Breast epithelium (tissue), 4 donors: ENCODE results near the gene TRIP12. TPM values are rescaled to one million over a fixed set of nuclear protein-coding genes. Genes with fewer than 3 reads are reported as not detected.
"Not testable (repeated sequence)": the region's sequence is repeated elsewhere in the genome, so short reads cannot be mapped to it uniquely, and the experiment has no call there.

ENCODE experiments used
- DNase-seq, 2 donors: peaks; one replicate each; pipeline ENCODE4 v3.0.0-alpha.2; 2019; ENCODE audit warnings: low spot score in 2 of 2
- H3K27ac ChIP-seq, 2 donors: fragments of 200-600 bp; sonication (generic) in 1 of 2; one replicate each; pipeline ENCODE4 v1.5.1; 2016 to 2019; ENCODE audit warnings: mild to moderate bottlenecking in 1 of 2
- H3K27me3 ChIP-seq, 2 donors: fragments of 200-600 bp; sonication (generic) in 1 of 2; one replicate each; pipeline versions ENCODE4 v1.5.1 to v1.6.0; 2017 to 2019; ENCODE audit warnings: control low read depth in 1 of 2, mild to moderate bottlenecking in 1 of 2
- H3K36me3 ChIP-seq: fragments of 200-600 bp; one replicate; pipeline ENCODE4 v1.5.1; 2019
- H3K4me1 ChIP-seq, 2 donors: fragments of 200-600 bp; sonication (generic); one replicate each; pipeline ENCODE4 v1.5.1; 2016 to 2019; ENCODE audit warnings: control low read depth in 1 of 2
- H3K4me3 ChIP-seq, 3 donors: fragments of 200-600 bp; sonication (generic); 1 replicate in 2 of 3; 2 replicates in 1 of 3; pipeline ENCODE4 v1.5.1; 2016 to 2019; ENCODE audit warnings: mild to moderate bottlenecking in 3 of 3, moderate library complexity in 2 of 3
- H3K9me3 ChIP-seq, 2 donors: fragments of 200-600 bp; sonication (generic) in 1 of 2; one replicate each; pipeline ENCODE4 v1.5.1; 2016 to 2019; ENCODE audit warnings: control low read depth in 1 of 2
- POLR2A ChIP-seq: fragments of 450-650 bp; IDR thresholded peaks from one replicate; pipeline ENCODE4 v1.6.1; 2016; ENCODE audit warnings: antibody characterized with exemption, mild to moderate bottlenecking, moderate library complexity
- POLR2AphosphoS5 ChIP-seq, 3 donors: sonication (generic); formaldehyde crosslinking; IDR thresholded peaks; one replicate each; pipeline ENCODE4 v1.6.1; 2017; ENCODE audit warnings: antibody characterized with exemption in 3 of 3
- intact Hi-C: fragments of 100-400 bp; cut with DNase I; formaldehyde crosslinking; loops from one replicate; pipeline ENCODE4 v1.15.1; 2023; ENCODE audit warnings: low total_unique reads
- total RNA-seq, 3 donors: library from RNA; depleted of rRNA; stranded (reverse); fragments of >200 nt; gene quantifications; one replicate each; pipeline ENCODE4 v1.1.0, GENCODE V29; 2016
- TF ChIP-seq, protein P1 (sequence below), 3 donors: fragments of 450-650 bp; IDR thresholded peaks; one replicate each; pipeline ENCODE4 v1.5.1; 2016 to 2017; ENCODE audit warnings: antibody characterized with exemption in 3 of 3, mild to moderate bottlenecking in 3 of 3, moderate library complexity in 3 of 3

TRIP12 gene
- total RNA-seq, 3 donors from 2014 or later, result 233 to 251 (median 247) TPM

GRCh38 chr2:229752970-229753729 is 168.7 kb downstream of the TRIP12 start:
- TF ChIP-seq POLR2A (no peak), POLR2AphosphoS5 (IDR thresholded peaks at IDR 0.05) (no peak)
- TF ChIP-seq, protein P1, sequence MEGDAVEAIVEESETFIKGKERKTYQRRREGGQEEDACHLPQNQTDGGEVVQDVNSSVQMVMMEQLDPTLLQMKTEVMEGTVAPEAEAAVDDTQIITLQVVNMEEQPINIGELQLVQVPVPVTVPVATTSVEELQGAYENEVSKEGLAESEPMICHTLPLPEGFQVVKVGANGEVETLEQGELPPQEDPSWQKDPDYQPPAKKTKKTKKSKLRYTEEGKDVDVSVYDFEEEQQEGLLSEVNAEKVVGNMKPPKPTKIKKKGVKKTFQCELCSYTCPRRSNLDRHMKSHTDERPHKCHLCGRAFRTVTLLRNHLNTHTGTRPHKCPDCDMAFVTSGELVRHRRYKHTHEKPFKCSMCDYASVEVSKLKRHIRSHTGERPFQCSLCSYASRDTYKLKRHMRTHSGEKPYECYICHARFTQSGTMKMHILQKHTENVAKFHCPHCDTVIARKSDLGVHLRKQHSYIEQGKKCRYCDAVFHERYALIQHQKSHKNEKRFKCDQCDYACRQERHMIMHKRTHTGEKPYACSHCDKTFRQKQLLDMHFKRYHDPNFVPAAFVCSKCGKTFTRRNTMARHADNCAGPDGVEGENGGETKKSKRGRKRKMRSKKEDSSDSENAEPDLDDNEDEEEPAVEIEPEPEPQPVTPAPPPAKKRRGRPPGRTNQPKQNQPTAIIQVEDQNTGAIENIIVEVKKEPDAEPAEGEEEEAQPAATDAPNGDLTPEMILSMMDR (IDR thresholded peaks at IDR 0.05), result no peak
- no peak overlapping the region for H3K4me3 ChIP-seq
- H3K9me3 ChIP-seq, result no peaks in the 10 kb centered on the region
- intact Hi-C loops, result no loop called here
- H3K36me3 ChIP-seq, result no peaks in the 10 kb centered on the region
- no peaks in the 10 kb centered on the region for H3K27me3 ChIP-seq
- H3K27ac ChIP-seq, result no peak overlapping the region
- DNase-seq, result no peak
- no peaks in the 10 kb centered on the region for H3K4me1 ChIP-seq

DNA sequence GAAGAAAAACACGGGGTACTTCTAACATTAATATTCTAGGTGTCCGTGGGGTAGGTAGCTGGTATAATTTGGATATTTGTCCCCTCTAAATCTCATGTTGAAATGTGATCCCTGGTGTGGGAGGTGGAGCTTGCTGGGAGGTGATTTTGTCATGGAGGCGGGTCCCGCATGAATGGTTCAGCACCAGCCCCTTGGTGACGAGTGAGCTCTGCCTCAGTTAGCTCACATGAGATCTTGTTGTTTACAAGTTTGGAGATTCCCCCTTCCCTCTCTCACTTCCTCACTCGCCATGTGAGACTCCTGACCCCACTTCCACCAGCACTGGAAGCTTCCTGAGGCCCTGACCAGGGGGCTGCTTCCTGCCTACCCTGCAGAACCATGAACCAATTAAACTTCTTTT is 172.0 kb downstream of the TRIP12 start:
- Histone ChIP-seq H3K27me3 (no peaks in the 10 kb centered on the region), H3K36me3 (no peaks in the 10 kb centered on the region), H3K27ac (no peak overlapping the region), H3K4me1 (no peaks in the 10 kb centered on the region), H3K4me3 (no peak overlapping the region), H3K9me3 (no peaks in the 10 kb centered on the region)
- intact Hi-C loops, result no loop called here
- DNase-seq, result no peak
- TF ChIP-seq POLR2A, result no peak
- TF ChIP-seq POLR2AphosphoS5 (IDR thresholded peaks at IDR 0.05), result no peak
- TF ChIP-seq, protein P1 (IDR thresholded peaks at IDR 0.05), result no peak

DNA sequence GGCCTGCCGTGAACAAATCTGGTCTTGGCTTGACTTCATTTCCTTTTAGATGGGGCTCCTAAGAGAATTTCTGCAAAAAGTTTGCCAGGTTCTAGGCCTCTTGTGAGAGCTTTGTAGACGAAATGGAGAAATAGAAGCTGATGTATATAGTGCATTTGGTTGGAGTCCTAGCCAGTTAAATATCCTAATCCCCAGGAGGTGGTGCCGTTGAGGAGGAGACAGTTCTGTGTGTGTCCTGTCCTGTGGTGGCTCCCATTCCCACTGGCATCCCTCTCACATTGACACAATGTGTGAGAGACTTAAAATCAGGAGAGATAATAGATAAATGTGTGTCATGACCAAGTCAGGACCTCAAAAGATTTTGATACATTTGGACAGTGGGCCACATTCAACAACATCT is 172.9 kb downstream of the TRIP12 start:
- Histone ChIP-seq H3K9me3 (no peaks in the 10 kb centered on the region), H3K4me3 (no peak overlapping the region), H3K27ac (no peak overlapping the region), H3K27me3 (no peaks in the 10 kb centered on the region), H3K4me1 (no peaks in the 10 kb centered on the region), H3K36me3 (no peaks in the 10 kb centered on the region)
- intact Hi-C loops, result no loop called here
- TF ChIP-seq, protein P1 (IDR thresholded peaks at IDR 0.05), result no peak
- no peak for TF ChIP-seq POLR2A
- TF ChIP-seq POLR2AphosphoS5 (IDR thresholded peaks at IDR 0.05), result no peak
- no peak for DNase-seq

GRCh38 chr2:229742691-229743090 is 179.1 kb downstream of the TRIP12 start:
- H3K27ac ChIP-seq, H3K27me3 ChIP-seq, intact Hi-C loops, H3K36me3 ChIP-seq, H3K4me1 ChIP-seq, DNase-seq, H3K4me3 ChIP-seq: not testable (repeated sequence)
- H3K9me3 ChIP-seq, result peaks cover 6 to 13% of the 10 kb centered on the region in 2 donors

DNA sequence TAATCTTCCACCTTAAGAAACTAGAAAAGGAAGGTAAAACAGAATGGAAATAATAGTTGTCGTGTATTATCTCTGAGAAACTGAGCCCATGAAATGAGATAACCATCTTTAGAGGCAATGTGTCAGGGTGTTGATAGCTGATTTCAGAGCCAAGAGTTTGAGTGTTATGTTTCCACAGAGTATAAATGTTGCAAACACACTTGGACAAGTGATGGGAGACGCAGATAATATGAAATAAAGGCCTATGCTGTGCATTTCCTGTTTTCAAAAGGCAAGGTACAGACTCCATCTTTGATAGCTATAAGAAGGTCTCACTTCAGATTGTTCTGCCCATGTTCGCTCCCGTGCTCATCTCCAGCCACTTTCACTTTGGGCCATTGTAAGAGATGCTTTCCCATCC is 181.5 kb downstream of the TRIP12 start:
- Histone ChIP-seq H3K27me3 (no peaks in the 10 kb centered on the region), H3K9me3 (peaks cover 14 to 23% of the 10 kb centered on the region in 2 donors), H3K4me1 (no peaks in the 10 kb centered on the region), H3K27ac (no peak overlapping the region), H3K4me3 (no peak overlapping the region), H3K36me3 (no peaks in the 10 kb centered on the region)
- TF ChIP-seq POLR2A (no peak), POLR2AphosphoS5 (IDR thresholded peaks at IDR 0.05) (no peak)
- TF ChIP-seq, protein P1 (IDR thresholded peaks at IDR 0.05), result no peak
- no peak for DNase-seq
- intact Hi-C loops, result no loop called here
